Measurements from ENCODE around the gene CNTNAP1.
"Not testable (repeated sequence)": the region's sequence is repeated elsewhere in the genome, so short reads cannot be mapped to it uniquely, and the experiment has no call there.

Gene CNTNAP1

DNA sequence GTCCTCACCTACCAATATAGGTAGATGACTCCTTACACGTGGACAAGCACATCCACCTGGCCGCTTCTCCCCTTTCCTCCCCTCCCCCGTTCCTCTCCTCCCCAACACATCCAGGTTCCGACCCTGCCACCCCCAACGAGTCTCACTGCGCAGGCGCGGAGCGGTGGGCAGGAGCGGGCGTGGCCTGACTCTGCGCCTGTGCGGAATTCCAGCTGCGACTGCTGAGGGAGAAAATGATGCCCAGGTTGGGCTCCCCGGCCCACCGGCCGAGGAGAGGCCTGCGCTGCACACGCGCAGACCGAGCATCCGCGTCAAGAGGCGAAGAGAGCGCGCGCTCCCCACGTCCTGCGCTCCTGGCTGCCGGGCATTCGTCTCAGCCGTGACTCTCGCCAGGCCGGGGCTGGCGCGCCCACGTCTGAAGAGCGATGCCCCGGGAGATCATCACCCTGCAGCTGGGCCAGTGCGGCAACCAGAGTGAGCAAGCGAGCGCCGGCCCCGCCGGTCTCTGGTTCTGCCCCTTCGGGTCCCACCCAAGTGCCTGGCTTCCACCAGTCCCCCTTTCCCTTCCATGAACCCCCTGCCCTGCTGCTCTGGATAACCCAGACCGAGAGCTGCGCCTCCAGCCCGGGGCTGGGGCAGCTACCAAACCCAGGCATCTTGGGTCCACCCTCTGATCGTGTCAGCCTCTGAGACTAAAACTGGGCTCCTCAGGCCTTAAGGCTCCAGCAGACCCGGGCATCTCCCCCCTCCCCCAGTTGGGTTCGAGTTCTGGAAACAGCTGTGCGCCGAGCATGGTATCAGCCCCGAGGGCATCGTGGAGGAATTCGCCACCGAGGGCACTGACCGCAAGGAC lies 23.0 kb upstream of the CNTNAP1 start, which contains the start of gene TUBG2:
Gene TUBG2, plus strand, starts transcription at position 206 of the 853 bp plus-strand sequence. Its CDS starts 220 bp downstream, at position 426.
- DNase-seq (ENCODE audit: extremely low read depth, insufficient read length): peak; percentile 87
- Histone ChIP-seq H3K27me3 (replicated peaks; ENCODE audit: control insufficient read depth, insufficient read depth, low read length) (no peaks in the 10 kb centered on the region), H3K36me3 (ENCODE audit: control insufficient read depth, insufficient read depth, low read length) (no peaks in the 10 kb centered on the region; the same call in 1 of the 2 replicates), H3K4me3 (replicated peaks; ENCODE audit: low read depth, low read length) (peak within 1 kb of the TSS; percentile 78)
- TF ChIP-seq, protein P1, sequence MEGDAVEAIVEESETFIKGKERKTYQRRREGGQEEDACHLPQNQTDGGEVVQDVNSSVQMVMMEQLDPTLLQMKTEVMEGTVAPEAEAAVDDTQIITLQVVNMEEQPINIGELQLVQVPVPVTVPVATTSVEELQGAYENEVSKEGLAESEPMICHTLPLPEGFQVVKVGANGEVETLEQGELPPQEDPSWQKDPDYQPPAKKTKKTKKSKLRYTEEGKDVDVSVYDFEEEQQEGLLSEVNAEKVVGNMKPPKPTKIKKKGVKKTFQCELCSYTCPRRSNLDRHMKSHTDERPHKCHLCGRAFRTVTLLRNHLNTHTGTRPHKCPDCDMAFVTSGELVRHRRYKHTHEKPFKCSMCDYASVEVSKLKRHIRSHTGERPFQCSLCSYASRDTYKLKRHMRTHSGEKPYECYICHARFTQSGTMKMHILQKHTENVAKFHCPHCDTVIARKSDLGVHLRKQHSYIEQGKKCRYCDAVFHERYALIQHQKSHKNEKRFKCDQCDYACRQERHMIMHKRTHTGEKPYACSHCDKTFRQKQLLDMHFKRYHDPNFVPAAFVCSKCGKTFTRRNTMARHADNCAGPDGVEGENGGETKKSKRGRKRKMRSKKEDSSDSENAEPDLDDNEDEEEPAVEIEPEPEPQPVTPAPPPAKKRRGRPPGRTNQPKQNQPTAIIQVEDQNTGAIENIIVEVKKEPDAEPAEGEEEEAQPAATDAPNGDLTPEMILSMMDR (IDR thresholded peaks at IDR 0.05; ENCODE audit: insufficient read depth, low read length, poor library complexity, severe bottlenecking): no peak

DNA sequence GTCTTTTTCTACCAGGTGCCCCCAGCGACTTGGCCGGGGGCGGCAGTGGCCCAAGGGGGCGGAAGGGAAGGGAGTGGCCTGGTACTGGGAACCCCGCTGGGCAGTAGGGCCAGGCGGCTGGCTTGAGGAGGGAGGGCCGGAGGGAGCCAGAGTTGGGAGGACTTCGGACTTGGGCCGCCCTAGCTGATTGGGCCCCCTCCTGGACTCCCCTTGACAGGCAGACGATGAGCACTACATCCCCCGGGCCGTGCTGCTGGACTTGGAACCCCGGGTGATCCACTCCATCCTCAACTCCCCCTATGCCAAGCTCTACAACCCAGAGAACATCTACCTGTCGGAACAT lies 22.4 kb upstream of the CNTNAP1 start:
- H3K36me3 ChIP-seq (ENCODE audit: control insufficient read depth, insufficient read depth, low read length); DNase-seq (ENCODE audit: extremely low read depth, insufficient read length); H3K27me3 ChIP-seq (replicated peaks; ENCODE audit: control insufficient read depth, insufficient read depth, low read length): not testable (repeated sequence)
- peak overlapping the region; percentile 78 for H3K4me3 ChIP-seq (replicated peaks; ENCODE audit: low read depth, low read length)

GRCh38 chr17:42660692-42661345 lies 21.5 kb upstream of the CNTNAP1 start:
- Histone ChIP-seq H3K27me3 (replicated peaks; ENCODE audit: control insufficient read depth, insufficient read depth, low read length) (no peaks in the 10 kb centered on the region), H3K4me3 (replicated peaks; ENCODE audit: low read depth, low read length) (no peak overlapping the region), H3K36me3 (ENCODE audit: control insufficient read depth, insufficient read depth, low read length) (peaks cover 3% of the 10 kb centered on the region)
- no peak for DNase-seq (ENCODE audit: extremely low read depth, insufficient read length)
- TF ChIP-seq, protein P1 (IDR thresholded peaks at IDR 0.05; ENCODE audit: insufficient read depth, low read length, poor library complexity, severe bottlenecking): no peak

- Histone ChIP-seq H3K27me3 (replicated peaks; ENCODE audit: control insufficient read depth, insufficient read depth, low read length) (no peaks in the 10 kb centered on the region), H3K36me3 (ENCODE audit: control insufficient read depth, insufficient read depth, low read length) (peaks cover 19% of the 10 kb centered on the region), H3K4me3 (replicated peaks; ENCODE audit: low read depth, low read length) (no peak overlapping the region)
- TF ChIP-seq, protein P1 (IDR thresholded peaks at IDR 0.05; ENCODE audit: insufficient read depth, low read length, poor library complexity, severe bottlenecking): no peak
- no peak for DNase-seq (ENCODE audit: extremely low read depth, insufficient read length)
These were observed 16.7 kb upstream of the CNTNAP1 start for GRCh38 chr17:42665581-42666001.

DNA sequence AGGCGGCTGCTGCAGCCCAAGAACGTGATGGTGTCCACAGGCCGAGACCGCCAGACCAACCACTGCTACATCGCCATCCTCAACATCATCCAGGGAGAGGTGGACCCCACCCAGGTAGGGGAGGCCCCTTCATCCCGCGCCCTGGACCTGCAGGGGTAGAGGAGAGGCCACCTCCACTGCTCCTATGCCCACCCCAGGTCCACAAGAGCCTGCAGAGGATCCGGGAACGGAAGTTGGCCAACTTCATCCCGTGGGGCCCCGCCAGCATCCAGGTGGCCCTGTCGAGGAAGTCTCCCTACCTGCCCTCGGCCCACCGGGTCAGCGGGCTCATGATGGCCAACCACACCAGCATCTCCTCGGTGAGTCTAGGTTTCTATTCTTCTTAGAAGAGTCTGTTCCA lies 16.2 kb upstream of the CNTNAP1 start:
- H3K36me3 ChIP-seq (ENCODE audit: control insufficient read depth, insufficient read depth, low read length): peaks cover 22% of the 10 kb centered on the region
- H3K4me3 ChIP-seq (replicated peaks; ENCODE audit: low read depth, low read length); H3K27me3 ChIP-seq (replicated peaks; ENCODE audit: control insufficient read depth, insufficient read depth, low read length); DNase-seq (ENCODE audit: extremely low read depth, insufficient read length): not testable (repeated sequence)

DNA sequence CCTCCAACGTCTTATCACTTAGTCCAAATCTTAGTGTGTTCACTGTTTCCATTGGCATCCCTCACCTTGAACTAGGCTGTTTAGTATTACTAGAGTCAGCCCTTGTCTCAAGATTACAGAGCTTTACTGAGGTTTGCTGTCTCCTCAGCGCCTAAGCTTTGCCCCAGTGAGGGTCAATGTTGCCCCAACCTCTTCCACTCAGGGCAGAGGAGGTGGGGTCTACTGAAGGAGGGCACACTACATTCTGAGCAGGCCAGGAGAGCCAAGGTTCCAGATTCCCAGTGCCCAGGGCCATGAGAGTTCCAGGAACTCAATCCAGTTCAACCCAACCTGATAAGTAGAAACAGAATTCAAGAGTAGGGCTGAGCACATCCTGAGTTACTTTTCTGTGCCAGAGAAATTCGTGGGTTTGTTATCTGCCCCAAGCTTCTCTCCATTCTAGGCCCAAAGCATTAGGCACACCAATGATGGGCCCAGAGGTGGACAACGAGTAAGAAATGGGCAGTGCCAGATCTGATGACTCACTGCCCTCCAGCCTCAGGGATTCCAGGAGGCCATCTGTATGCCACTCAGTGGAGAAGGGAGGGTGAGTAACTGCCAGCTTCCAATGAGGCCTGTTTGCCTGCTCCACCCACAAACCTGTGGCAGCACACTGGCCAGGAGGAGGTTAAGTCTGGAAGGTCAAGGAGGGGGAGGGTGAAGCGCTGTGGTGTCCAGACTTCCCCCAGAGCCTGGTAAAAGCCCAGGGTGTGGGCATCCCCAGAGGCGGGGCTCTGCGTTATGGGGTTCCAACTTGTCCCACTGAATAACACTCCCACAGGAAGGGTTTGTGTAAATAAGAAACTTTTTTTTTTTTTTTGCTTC lies 15.0 kb upstream of the CNTNAP1 start:
- no peaks in the 10 kb centered on the region for H3K27me3 ChIP-seq (replicated peaks; ENCODE audit: control insufficient read depth, insufficient read depth, low read length)
- no peak for DNase-seq (ENCODE audit: extremely low read depth, insufficient read length)
- no peak overlapping the region for H3K4me3 ChIP-seq (replicated peaks; ENCODE audit: low read depth, low read length)
- peaks cover 28% of the 10 kb centered on the region for H3K36me3 ChIP-seq (ENCODE audit: control insufficient read depth, insufficient read depth, low read length)
- TF ChIP-seq, protein P1 (IDR thresholded peaks at IDR 0.05; ENCODE audit: insufficient read depth, low read length, poor library complexity, severe bottlenecking): no peak
